NCI-H524 treated with DMSO at 0.1 percent for 48 hours (cell line): ENCODE results near the gene DPYD.

Experiments
- DNase-seq: peaks from one replicate; lab custom pipeline; 2025; lab: John Stamatoyannopoulos, UW

The DPYD gene

GRCh38 chr1:97529600-97529999 is 391.2 kb downstream of the DPYD start:
- no peak for DNase-seq

DNA sequence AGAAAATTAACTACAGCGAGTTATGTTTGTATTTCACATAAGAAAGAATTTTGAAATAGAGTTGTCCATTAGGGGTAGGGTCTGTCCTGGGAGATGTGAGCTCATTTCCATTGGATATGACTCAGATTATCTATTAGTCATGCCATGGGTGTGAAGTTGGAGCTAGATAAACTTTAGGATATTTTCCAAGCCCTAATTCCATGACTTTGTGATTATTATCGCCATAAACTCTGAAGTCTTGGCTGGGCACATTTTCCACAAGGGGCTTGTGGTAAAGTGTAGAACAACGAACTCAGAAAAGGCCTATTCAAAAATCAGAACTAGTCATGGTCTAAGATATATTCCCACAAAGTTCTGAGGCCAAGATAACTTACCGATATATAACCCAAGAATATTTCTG is 396.6 kb downstream of the DPYD start:
- no peak for DNase-seq

DNA sequence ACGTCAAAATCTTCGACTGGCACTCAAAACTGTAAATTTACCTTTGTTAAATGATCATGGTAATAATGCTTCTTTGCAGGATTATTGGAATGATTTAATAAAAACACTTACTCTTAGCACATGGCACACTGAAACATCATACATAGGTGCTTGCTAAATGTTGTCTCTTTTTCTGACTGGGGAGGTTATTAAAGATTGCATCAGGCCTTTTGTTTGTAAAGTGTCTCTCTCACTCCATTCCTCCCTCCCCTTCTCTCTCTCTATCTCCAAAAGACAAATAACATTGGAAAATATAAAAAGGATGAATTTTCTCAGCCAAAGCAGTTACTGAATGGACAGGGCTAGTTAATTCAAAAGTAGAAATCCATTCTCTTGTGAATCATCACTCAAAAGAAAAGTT is 404.2 kb downstream of the DPYD start:
- no peak for DNase-seq

DNA sequence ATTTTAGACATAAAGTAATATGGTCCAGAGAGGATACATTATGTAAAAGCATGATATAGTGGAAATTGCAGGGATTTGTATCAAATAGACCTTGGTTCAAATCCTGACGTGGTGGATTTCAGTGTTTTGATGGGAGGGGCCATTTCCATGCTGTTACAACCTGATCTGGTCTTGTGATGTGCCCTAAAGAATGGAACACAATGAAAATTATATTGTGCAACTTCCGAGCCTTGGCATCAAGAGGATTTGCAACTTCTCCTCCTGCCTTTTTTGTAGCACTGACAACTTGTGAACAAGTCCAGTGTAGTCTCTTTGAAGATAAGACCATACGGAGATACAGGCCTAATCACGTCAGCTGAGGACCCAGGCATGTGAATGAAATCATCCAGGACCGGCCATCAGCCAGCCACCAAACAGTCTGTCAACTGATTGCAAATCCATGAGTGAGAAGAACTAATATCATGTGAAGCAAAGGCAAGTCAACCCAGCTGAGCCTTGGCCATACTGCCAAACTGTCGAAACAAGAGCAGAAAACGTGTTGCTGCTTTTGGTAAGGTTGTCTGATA is 412.1 kb downstream of the DPYD start:
- no peak for DNase-seq

GRCh38 chr1:97507863-97508262 is 413.0 kb downstream of the DPYD start:
- DNase-seq = no peak

DNA sequence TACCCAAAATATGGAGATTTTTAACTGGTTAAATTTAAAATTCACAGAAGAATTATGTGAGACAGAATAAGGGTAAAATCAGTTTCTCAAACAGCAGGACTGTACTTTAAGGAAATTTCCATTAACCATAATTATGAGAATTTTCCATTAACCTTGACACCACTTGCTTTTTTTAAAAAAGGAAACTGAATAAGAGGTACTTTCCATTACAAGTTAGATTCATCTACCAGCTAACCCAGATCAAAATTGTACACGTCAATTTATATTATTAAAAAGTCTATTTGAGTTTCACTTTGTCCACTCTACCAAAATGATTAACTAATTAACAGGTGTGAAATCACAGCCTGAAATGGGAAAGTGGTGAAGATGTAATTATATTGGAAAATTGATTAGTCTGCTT is 414.5 kb downstream of the DPYD start:
- DNase-seq = no peak

DNA sequence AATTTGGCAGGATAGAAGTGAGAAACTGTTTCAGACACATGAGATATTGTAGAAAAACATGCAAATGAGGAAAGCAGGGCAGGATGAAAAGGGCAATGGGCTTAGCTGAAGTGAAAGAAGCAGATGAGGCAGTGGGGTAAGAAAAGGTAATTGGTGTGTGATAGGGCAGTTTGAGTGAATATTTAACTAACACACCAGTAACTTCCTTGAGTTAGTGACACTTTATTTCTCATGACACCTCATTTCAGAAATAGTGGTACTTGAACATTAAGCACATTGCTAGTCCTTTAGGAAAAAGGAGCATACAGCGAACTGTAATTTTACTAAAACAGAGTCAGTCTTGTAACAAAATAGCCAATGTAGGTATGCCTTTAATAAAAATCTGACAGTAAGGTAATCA is 415.0 kb downstream of the DPYD start:
- DNase-seq = no peak

DNA sequence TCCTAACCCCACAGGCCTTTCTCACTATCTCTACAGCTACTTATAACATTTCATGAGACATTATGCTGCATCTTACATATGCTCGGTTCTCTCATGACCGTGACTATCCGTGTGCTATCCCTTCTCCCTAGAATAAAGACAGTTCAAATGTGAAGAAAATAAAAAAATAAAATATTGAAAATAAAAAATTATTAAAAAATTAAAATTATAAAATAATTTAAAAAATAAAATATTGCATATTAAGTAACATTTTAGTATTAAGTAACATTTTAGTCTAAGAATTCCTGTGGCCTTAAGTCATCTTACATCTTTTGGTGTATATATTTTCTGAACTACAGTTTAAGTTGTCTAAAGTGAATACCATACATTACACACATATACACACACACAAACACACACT is 415.5 kb downstream of the DPYD start:
- no peak for DNase-seq

DNA sequence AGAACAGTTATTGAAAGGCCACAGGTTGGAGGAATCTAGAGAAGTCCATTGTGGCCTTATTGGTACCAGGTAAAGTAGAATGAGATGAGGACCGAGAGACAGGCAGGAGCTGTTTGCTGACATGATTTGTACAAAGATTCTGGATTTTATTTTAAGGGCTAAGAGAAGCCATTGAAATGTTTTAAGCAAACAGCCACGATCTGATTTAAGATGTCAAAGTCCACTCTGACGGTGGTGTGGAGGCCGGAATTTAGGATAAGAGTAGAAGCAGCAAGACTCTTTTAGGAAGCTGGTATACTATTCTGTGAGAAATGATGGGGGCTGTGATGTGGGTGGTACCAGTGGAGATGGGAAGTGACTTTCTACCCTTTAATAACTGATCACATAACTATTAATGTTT is 418.5 kb downstream of the DPYD start:
- no peak for DNase-seq

GRCh38 chr1:97501628-97502027 is 419.2 kb downstream of the DPYD start:
- no peak for DNase-seq

DNA sequence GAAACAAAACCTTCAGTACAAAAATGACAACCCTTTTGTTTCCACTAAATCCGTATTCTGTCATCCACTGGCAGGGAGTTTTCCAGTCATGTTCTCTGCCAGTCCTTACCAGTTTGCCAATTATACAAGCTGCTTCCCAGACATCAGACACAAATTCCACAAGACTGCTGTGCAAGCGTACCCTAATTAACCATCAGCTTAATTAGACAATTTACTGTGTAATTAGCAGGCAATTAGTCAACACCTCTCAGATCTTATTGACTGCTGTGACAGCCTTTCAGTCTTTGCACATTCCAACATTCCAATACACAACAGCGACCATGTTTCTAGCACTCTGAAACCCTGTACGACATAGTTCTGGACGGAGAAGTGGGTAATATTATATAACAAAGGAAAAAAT is 420.1 kb downstream of the DPYD start:
- no peak for DNase-seq

GRCh38 chr1:97499667-97500066 is 421.2 kb downstream of the DPYD start:
- no peak for DNase-seq

GRCh38 chr1:97489834-97490233 is 431.0 kb downstream of the DPYD start:
- no peak for DNase-seq

DNA sequence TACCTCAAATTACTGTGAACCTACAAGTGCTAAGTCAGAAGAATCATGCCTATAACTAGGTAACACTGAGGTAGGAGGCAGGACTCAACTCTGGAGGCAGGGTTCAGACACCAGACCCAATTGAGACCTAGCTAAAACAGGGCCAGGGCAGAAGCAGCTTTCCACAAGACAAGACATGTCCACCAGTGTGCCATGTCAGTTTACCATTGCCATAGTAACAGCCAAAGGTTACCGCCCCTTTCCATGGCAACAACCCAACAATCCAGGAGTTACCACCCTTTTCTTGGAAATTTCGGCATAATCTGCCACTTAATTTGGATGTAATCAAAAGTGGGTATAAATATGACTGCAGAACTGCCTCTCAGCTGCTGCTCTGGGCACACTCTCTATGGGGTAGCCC is 432.3 kb downstream of the DPYD start:
- DNase-seq = no peak

GRCh38 chr1:97482022-97482421 is 438.8 kb downstream of the DPYD start:
- no peak for DNase-seq

- no peak for DNase-seq
These were observed 453.4 kb downstream of the DPYD start for GRCh38 chr1:97467445-97467844.

GRCh38 chr1:97464305-97464704 is 456.5 kb downstream of the DPYD start:
- DNase-seq = no peak

- no peak for DNase-seq
These were observed 459.1 kb downstream of the DPYD start for GRCh38 chr1:97461782-97462181.

DNA sequence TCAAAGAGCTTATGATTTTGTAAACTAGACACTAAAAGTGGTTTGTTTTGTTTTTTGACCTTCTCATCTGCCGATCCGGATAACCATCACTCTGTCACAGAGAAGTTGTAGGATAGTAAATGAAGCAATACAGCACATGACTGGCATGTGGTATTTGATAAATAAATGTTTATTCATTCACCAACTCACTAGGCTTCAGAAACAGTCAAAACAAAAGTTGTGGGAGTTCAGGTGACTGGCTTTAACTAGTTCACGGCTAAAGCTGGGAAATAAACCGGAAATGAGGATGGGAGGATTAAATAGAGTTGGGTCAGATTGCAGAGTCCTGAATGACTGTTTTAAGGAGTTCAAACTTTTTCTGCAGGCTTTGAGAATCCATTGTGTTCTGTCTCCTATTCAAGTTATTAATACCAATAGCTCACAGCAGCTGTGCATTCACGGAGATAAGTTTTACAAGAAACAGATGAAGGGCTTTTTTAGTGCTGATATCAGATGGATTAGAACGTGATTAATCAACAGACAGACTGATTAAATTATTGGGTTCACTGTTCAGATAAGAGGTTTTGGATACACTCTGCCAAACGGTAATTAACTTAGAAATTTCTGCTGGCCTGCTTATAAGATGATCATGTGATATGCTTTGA is 463.3 kb downstream of the DPYD start:
- no peak for DNase-seq

- DNase-seq = no peak
These were observed 468.9 kb downstream of the DPYD start for GRCh38 chr1:97451944-97452343.

- no peak for DNase-seq
These were observed 469.6 kb downstream of the DPYD start for GRCh38 chr1:97451046-97451826.

DNA sequence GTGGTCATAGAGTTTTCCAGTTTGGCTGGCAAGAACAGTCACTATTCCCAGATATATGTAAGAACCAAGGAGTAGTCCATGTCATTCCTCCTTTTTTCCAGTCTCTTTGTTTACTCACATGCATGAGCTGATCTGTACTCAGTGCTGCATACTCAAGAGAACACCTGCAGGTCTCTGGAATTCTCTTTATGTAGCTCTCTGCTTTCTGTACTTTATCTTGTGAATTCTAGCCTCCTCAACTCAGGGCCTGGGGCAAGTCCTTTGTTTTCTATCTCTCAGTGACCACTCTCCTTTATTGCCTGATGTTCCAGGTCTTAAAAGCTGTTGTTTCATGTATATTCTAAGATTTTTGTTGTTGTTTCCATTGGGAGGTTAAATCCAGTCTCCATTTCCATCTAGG is 478.9 kb downstream of the DPYD start:
- DNase-seq = no peak

DNA sequence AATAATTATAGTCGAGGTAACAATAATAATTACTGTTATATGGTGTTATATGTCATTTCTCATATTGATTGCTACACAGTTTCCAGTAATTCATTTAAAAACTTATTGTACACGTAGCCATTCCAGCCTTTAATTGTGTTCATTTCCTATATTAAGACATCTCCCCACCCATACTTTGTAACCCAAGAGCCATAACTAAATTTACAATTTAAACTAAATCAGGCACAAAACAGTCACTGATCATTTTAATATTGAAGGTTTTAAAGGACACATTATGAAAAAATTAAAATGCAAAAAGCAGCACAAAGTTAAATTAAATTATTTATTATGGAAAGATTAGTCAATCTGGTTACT is 487.0 kb downstream of the DPYD start:
- DNase-seq = no peak
